Smooth muscle cell (in vitro differentiated cells): Measurements from ENCODE around the gene ZC3H15. TPM values are rescaled to one million over a fixed set of nuclear protein-coding genes. Genes with fewer than 3 reads are reported as not detected.
"Not testable (repeated sequence)": the region's sequence is repeated elsewhere in the genome, so short reads cannot be mapped to it uniquely, and the experiment has no call there.

Source experiments
- DNase-seq: peaks from one replicate; lab custom pipeline; 2025; ENCODE audit not compliant: unreplicated experiment; lab: John Stamatoyannopoulos, UW
- H2AFZ ChIP-seq: fragments of 200-600 bp; sonication (generic); 2 replicates; pipeline ENCODE4 v1.6.0; 2016; ENCODE audit warnings: antibody characterized with exemption, low read depth, mild to moderate bottlenecking
- H3F3A ChIP-seq: fragments of 200-600 bp; sonication (generic); 2 replicates; pipeline ENCODE4 v1.6.0; 2017; ENCODE audit warnings: antibody characterized with exemption, low read depth
- H3K27ac ChIP-seq: fragments of 200-600 bp; sonication (generic); 2 replicates; pipeline ENCODE4 v1.5.1; 2016; ENCODE audit warnings: low read depth, mild to moderate bottlenecking
- H3K27me3 ChIP-seq: fragments of 200-600 bp; sonication (generic); 2 replicates; pipeline ENCODE4 v1.6.1; 2016; ENCODE audit warnings: low read depth, mild to moderate bottlenecking
- H3K36me3 ChIP-seq: fragments of 200-600 bp; sonication (generic); 2 replicates; pipeline ENCODE4 v1.5.1; 2016; ENCODE audit warnings: low read depth
- H3K4me1 ChIP-seq: fragments of 200-600 bp; sonication (generic); 2 replicates; pipeline ENCODE4 v1.5.1; 2016; ENCODE audit warnings: low read depth
- H3K4me2 ChIP-seq: fragments of 200-600 bp; sonication (generic); 2 replicates; pipeline ENCODE4 v1.6.0; 2016; ENCODE audit warnings: mild to moderate bottlenecking
- H3K4me3 ChIP-seq: fragments of 200-600 bp; sonication (generic); 2 replicates; pipeline ENCODE4 v1.5.1; 2016; ENCODE audit warnings: mild to moderate bottlenecking
- H3K79me2 ChIP-seq: fragments of 200-600 bp; sonication (generic); 2 replicates; pipeline ENCODE4 v1.6.0; 2016; ENCODE audit warnings: low read depth, mild to moderate bottlenecking
- H3K9ac ChIP-seq: fragments of 200-600 bp; sonication (generic); 2 replicates; pipeline ENCODE4 v1.6.0; 2016; ENCODE audit warnings: low read depth
- H3K9me3 ChIP-seq: fragments of 200-600 bp; sonication (generic); replicated peaks from 2 replicates; pipeline ENCODE4 v1.5.1; 2016; ENCODE audit warnings: low read depth
- H4K20me1 ChIP-seq: fragments of 200-600 bp; sonication (generic); 2 replicates; pipeline ENCODE4 v1.6.0; 2016; ENCODE audit warnings: low read depth
- CTCF ChIP-seq: fragments of 200-600 bp; sonication (generic); IDR thresholded peaks from 2 replicates; pipeline ENCODE4 v1.5.1; 2017; ENCODE audit warnings: borderline replicate concordance, mild to moderate bottlenecking, antibody characterized with exemption; ENCODE audit not compliant: insufficient read depth, poor library complexity, severe bottlenecking
- WGBS: methylation state at CpG from one replicate; pipeline ENCODE4 v1.1.7; 2016; ENCODE audit warnings: low lambda C conversion rate; 5-methylcytosine and 5-hydroxymethylcytosine counted together
- polyA plus RNA-seq: library from polyadenylated mRNA; unstranded; fragments of >200 nt; fragmentation: Nextera tagmentation; extraction: Ambion mirVana; gene quantifications from 2 replicates; pipeline ENCODE4 v1.2.1, GENCODE V29; 2016
- total RNA-seq: library from RNA; depleted of rRNA; stranded (reverse); fragments of >200 nt; gene quantifications from 2 replicates; pipeline ENCODE4 v1.2.3, GENCODE V29; 2014

The ZC3H15 gene
- total and polyA plus RNA-seq, 2 experiments from 2014 or later: 57.1 to 67.7 TPM

GRCh38 chr2:186466743-186467142 is 19.3 kb upstream of the ZC3H15 start:
- no peak overlapping the region for H2AFZ ChIP-seq
- no peaks in the 10 kb centered on the region for H4K20me1 ChIP-seq
- no peaks in the 10 kb centered on the region for H3K36me3 ChIP-seq
- TF ChIP-seq CTCF: no peak
- no peak overlapping the region for H3K9ac ChIP-seq
- no peak overlapping the region for H3K27ac ChIP-seq
- DNase-seq: no peak
- no peaks in the 10 kb centered on the region for H3F3A ChIP-seq
- no peaks in the 10 kb centered on the region for H3K79me2 ChIP-seq
- no peak overlapping the region for H3K4me2 ChIP-seq
- no peaks in the 10 kb centered on the region for H3K27me3 ChIP-seq
- H3K9me3 ChIP-seq: no peaks in the 10 kb centered on the region
- no peak overlapping the region for H3K4me3 ChIP-seq
- H3K4me1 ChIP-seq: no peaks in the 10 kb centered on the region

- H3K36me3 ChIP-seq: no peaks in the 10 kb centered on the region
- no peak for TF ChIP-seq CTCF
- H4K20me1 ChIP-seq: no peaks in the 10 kb centered on the region
- H3K4me3 ChIP-seq: no peak overlapping the region
- H3K79me2 ChIP-seq: no peaks in the 10 kb centered on the region
- H2AFZ ChIP-seq: no peak overlapping the region
- no peak overlapping the region for H3K27ac ChIP-seq
- H3K9ac ChIP-seq: no peak overlapping the region
- no peaks in the 10 kb centered on the region for H3K9me3 ChIP-seq
- WGBS: 69% methylated on average over 2 of the region's 2 CpGs
- H3K4me1 ChIP-seq: no peaks in the 10 kb centered on the region
- DNase-seq: no peak
- H3K4me2 ChIP-seq: no peak overlapping the region
- no peaks in the 10 kb centered on the region for H3K27me3 ChIP-seq
- H3F3A ChIP-seq: no peaks in the 10 kb centered on the region
Measured at GRCh38 chr2:186467421-186467820, 18.6 kb upstream of the ZC3H15 start.

GRCh38 chr2:186472722-186473493 is 13.2 kb upstream of the ZC3H15 start:
- DNase-seq, H3K4me1 ChIP-seq, H3K9me3 ChIP-seq, H3K27me3 ChIP-seq, H3K79me2 ChIP-seq, H3K27ac ChIP-seq, H4K20me1 ChIP-seq, H3K4me3 ChIP-seq, H3K36me3 ChIP-seq, H3K4me2 ChIP-seq, H3F3A ChIP-seq, H3K9ac ChIP-seq, H2AFZ ChIP-seq: not testable (repeated sequence)
- WGBS: 96% methylated on average over 18 of the region's 49 CpGs

- not testable (repeated sequence) for H3K36me3 ChIP-seq, H3K27ac ChIP-seq, H4K20me1 ChIP-seq, H3K27me3 ChIP-seq, H3F3A ChIP-seq, H3K4me3 ChIP-seq, H3K9ac ChIP-seq, H3K4me1 ChIP-seq, H3K9me3 ChIP-seq, DNase-seq, H3K4me2 ChIP-seq, H2AFZ ChIP-seq, H3K79me2 ChIP-seq
- WGBS: 85% methylated on average over 1 of the region's 1 CpG
Measured at GRCh38 chr2:186474239-186474638, 11.8 kb upstream of the ZC3H15 start.
